HG03565 (cell line): Measurements from ENCODE around the gene CRNN.

Experiments
- ATAC-seq: cut with Tn5 transposase; IDR thresholded peaks from one replicate; pipeline ENCODE4 v1.9.1; 2021; ENCODE audit warnings: mild to moderate bottlenecking, moderate library complexity; ENCODE audit not compliant: unreplicated experiment

Gene CRNN

GRCh38 chr1:152426731-152427130 is 12.7 kb upstream of the CRNN start:
- no peak for ATAC-seq

GRCh38 chr1:152419917-152420316 is 5.9 kb upstream of the CRNN start:
- no peak for ATAC-seq

DNA sequence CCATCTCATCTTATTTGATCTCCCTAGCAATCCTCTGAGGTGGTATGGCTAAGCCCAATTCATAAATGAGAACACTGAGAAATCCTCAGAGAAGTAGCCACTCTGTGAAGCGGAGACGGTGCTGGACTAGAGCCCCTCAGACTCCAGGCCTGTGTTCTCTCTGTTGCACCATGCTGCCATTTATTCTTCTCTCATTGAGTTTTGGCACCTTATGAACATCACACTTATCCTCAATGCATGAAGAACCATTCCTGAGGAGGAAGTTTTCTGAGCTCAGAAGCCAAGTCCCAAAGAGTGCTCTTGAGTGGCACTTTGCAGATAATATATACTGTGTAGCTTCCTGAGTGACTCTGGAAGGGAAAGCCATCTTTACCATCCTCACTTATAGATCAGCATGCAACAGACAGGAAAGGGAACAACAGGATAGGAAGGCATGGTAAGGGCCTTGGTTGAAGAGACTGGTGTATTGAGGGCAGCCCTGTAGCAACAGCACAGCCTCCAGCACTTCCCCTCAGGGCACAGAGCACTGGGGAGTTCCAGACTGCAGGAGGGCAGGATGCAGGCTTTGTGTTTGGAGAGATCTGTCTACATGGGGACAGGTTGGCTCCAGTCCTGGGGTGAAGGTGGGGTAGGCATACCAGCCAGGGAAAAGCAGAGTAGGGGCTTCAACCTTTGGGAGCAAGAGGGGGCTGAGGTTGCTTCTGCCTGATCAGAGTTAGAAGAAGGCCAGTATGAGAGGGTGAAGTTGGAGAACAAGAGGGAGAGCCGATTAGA is 1.6 kb upstream of the CRNN start:
- ATAC-seq, result no peak

- ATAC-seq, result no peak
Measured at GRCh38 chr1:152412756-152413155, 1.3 kb downstream of the CRNN start.

DNA sequence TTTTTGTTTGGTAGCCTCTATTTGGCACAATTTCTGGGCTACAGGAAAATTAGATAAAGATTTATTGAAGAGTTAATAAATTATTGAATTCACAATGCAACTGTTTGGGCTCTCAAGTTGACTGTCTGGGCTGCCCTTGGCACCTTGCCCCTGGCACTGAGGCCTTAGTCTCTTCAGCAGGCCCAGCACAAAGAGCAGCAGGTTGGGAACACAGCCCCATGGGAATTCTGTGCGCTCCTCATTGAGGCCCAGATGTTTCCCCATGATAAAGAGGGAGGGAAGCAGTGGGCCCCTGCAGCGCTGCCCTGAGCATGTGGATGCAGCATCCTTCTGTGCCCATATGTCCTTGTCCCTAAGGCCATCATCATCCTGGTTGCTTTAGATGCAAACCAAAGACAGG is 2.9 kb downstream of the CRNN start:
- no peak for ATAC-seq

- ATAC-seq, result no peak
Measured at GRCh38 chr1:152410599-152410998, 3.5 kb downstream of the CRNN start.

GRCh38 chr1:152410028-152410427 is 4.0 kb downstream of the CRNN start:
- no peak for ATAC-seq

- no peak for ATAC-seq
Measured at GRCh38 chr1:152408664-152409063, 5.4 kb downstream of the CRNN start.

DNA sequence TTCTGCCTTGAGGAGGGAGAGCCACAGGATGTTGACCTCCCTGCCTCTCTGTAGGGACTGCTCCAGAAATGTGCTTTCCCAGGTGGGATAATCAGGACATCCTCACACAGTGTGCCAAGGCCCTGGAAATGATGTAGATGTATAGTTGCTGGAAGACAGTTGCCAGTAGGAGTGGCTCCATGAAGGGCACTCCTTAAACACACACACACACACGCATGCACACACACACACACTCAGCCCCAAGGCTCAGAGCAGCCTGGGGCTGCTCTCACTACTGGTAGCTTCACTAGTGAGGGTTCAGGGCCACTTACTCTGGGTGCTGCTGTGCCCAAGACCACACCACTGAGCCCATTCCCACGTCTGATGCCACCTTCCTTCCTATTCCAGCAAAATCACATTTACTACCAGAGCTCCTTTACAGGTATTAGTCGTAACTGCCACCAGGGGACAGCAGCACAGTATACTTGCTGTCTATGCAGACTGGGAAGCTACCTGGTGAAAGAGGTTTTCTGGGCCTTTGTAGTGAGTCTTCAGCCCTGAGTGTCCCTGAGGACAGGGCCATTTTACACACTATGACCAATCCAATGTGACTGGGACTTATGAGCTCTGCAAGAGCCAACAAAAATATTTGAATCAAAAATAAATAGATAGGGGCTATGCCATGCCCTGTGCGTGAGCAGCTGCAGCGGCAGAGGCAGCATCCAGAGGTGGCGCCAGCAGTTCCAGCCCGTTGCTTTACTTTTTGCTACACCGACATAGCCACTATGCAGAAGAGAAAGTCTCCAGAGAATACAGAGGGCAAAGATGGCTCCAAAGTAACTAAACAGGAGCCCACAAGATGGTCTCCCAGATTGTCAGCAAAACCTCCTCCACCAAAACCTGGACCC is 15.0 kb downstream of the CRNN start:
- no peak for ATAC-seq

DNA sequence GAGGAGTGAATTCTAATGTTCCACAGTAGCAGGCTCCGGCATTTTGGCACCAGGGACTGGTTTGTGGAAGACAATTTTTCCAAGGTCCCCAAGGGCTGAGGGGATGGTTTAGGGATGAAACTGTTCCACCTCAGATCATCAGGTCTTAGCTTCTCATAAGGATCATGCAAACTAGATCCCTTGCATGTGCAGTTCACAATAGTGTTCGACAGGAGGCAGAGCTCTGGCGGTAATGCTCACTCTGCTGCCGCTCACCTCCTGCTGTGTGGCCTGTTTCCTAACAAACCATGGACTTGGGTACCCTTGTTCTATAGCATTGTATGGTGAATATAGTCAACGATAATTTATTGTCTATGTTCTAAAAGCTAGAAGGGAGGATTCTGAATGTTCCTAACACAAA is 16.6 kb downstream of the CRNN start:
- ATAC-seq, result no peak

DNA sequence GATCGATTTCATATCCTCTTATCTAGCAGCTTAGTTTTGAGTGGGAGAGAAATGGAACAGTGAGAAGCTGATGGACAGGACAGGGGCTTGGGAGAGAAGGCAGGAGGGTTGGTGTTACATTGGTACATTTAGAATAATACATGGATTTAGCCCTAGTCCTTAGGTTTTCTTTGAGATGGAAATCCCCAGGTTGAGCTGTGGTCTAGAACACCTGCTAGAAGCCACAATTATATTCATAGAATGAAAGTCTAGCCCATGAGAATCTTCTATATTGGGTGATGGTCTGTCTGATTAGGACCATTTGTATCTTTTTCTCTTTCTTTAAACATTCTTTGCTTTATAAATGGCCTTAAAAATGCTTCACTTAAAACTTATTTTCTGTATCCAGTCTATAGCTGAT is 19.9 kb downstream of the CRNN start:
- ATAC-seq, result no peak

GRCh38 chr1:152392909-152393308 is 21.2 kb downstream of the CRNN start:
- no peak for ATAC-seq

- no peak for ATAC-seq
Measured at GRCh38 chr1:152388889-152389288, 25.2 kb downstream of the CRNN start.

DNA sequence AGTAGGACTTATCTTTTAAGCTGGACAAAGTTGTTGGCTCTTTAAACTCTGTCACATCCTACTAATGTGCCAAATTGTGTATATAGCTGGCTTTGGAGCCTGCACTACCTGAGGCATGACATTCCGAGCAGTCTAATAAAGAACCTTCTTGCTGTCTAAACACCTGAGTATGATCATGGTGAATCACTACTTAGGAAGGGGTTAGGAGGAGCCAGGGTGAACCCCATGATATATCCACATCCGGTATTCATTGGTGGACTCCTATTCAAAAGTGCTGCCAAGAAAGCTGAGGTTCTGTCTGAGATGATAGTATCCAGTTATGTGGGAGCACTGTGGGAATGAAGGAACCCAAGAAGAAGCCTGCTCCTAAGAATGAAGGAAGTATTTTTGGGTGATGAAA is 27.1 kb downstream of the CRNN start:
- no peak for ATAC-seq

GRCh38 chr1:152380932-152381331 is 33.1 kb downstream of the CRNN start:
- ATAC-seq, result no peak

DNA sequence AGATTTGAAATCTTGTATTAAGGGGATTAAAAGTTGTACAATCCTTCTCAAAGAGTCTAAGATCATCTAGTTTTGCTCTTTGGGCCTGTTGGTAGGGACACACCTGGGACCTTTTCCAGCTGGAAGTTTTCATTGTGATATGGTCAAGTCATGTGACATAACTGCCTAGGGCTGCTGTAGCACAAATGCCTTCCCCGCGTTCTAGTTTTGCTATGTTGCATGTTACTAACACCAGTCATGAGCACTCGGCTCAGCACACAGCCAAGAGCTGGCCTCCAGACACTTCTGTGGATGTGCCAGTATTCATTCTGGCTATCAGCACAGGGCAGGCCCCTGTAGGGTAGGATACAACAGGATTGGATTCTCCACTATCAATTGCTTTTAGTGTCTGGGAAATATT is 39.6 kb downstream of the CRNN start:
- no peak for ATAC-seq

- ATAC-seq, result no peak
Measured at GRCh38 chr1:152372672-152373071, 41.4 kb downstream of the CRNN start.

DNA sequence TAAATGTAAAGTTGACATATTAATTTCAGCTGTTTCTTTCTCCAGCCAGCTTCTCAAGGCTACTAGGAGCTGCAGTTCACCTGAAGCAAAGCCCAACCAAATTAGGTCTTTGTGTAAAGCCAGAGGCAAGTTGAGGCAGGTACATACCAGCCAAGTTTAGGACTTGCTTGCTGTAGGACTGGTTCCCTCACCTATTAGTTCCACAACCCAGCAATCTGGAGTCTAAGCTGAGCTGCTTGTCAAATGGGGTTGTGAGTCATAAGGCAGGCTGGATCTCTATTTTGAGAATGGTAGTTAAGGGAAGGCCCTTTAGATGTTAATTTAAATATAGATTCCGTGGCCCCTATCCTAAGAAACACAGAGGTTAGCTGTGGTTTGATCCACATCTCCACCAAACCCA is 46.6 kb downstream of the CRNN start:
- ATAC-seq, result no peak

GRCh38 chr1:152359906-152360305 is 54.2 kb downstream of the CRNN start, which contains the start of gene FLG2:
FLG2 (minus strand) TSS chr1:152360006; CDS start chr1:152358884, 1,122 bp downstream.
- no peak for ATAC-seq
